ENCODE results near the gene PFKM.

DNA sequence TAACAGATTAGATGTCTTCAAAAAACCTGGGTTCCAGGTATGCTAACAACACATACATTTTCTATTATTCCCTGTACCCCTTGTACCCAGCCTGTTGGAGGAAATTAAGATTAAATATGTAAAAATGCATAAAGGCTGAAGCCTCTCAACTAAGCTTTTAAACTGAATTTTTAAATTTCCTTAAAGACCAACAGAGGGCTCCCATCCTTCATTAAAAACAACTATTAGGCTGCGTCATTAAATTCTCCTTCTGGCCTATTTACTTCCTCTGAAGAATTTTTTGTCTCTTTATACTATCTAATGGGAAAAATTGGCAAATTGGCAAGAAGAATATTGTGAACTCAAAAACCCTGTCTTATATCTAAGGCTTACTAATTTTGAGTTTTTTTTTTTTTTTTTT lies 35.1 kb upstream of the PFKM start:
- TF ChIP-seq, protein P1, sequence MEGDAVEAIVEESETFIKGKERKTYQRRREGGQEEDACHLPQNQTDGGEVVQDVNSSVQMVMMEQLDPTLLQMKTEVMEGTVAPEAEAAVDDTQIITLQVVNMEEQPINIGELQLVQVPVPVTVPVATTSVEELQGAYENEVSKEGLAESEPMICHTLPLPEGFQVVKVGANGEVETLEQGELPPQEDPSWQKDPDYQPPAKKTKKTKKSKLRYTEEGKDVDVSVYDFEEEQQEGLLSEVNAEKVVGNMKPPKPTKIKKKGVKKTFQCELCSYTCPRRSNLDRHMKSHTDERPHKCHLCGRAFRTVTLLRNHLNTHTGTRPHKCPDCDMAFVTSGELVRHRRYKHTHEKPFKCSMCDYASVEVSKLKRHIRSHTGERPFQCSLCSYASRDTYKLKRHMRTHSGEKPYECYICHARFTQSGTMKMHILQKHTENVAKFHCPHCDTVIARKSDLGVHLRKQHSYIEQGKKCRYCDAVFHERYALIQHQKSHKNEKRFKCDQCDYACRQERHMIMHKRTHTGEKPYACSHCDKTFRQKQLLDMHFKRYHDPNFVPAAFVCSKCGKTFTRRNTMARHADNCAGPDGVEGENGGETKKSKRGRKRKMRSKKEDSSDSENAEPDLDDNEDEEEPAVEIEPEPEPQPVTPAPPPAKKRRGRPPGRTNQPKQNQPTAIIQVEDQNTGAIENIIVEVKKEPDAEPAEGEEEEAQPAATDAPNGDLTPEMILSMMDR (IDR thresholded peaks at IDR 0.05): no peak
- no peak for TF ChIP-seq POLR2A (IDR thresholded peaks at IDR 0.05)
